ENCODE measurements around the gene NCAM2.

NCAM2 gene

GRCh38 chr21:21460979-21461378, 462.8 kb downstream of the NCAM2 start:
- no peak for DNase-seq (ENCODE audit: low read depth)

GRCh38 chr21:21463456-21463855, 465.2 kb downstream of the NCAM2 start:
- no peak for DNase-seq (ENCODE audit: low read depth)

- no peak for DNase-seq (ENCODE audit: low read depth)
These were observed 466.5 kb downstream of the NCAM2 start for GRCh38 chr21:21464684-21465083.

DNA sequence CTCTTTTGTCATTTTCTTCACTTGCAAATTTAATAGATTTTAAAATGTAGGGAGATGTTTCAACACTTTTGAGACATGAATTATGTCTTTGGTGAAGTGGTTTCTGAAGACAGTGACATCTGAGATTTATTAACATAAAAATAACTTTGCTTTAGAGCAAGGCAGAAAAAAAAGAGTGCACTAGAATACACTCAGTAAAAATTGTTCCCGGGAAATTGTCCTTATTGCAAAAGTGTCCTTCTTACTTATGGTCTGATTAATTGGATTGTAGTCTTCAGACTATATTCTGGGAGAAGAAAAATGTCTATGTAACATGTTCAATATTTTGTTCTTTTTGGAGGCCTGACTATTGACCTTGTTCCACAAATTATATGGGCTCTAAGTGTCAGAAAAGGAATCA, 468.5 kb downstream of the NCAM2 start:
- DNase-seq (ENCODE audit: low read depth), result no peak

DNA sequence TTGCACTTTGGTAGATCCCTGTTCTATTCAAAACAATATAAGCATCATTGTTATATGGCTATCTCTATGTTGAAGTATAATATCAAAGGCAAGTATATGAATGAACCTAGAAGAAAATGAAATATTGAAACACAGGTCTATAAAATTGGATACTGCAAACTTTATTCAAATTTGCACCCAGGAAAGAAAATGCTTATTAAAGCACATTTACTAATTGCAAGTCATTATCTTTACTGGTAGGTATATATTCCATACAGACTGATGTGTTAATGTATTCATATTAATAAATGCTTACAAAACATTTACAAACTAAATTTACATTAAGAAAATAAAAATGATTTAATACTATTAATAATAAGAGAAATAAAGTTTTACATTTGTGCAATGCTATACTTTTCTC, 469.8 kb downstream of the NCAM2 start:
- DNase-seq (ENCODE audit: low read depth), result no peak

- no peak for DNase-seq (ENCODE audit: low read depth)
These were observed 483.0 kb downstream of the NCAM2 start for GRCh38 chr21:21481239-21481638.

DNA sequence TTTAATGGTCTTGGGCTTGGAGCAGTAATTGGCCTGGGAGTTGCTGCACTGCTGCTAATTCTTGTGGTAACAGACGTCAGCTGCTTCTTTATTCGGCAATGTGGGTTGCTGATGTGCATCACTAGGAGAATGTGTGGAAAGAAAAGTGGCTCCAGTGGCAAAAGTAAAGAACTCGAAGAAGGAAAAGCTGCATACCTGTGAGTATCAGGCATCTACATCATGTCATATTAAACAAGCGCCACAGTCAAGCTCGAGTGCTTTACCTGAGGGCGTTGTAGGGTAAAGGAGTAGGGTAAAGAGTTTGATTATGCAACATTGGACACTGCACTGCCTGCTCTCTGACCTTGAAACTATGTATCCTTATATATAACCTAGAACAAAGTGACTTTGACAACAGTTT, 510.6 kb downstream of the NCAM2 start:
- no peak for DNase-seq (ENCODE audit: low read depth)

DNA sequence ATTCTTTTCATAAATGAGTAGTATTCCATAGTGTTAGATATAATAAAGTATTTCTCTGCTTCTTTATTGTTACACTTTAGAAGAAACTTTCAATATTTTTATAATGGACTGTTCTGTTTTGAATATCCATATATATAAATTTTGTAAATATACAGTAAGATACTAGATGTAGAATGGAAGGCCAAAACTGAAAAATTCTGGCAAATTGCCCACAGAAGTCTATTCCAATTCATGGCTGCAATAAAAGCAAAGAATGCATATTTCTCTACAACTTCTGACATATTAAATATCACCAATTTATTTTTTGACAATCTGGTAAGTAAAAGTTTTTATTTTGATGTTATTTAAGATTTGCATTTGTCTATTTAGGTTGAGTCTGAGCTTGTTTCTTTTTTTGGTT, 532.5 kb downstream of the NCAM2 start:
- no peak for DNase-seq (ENCODE audit: low read depth)

DNA sequence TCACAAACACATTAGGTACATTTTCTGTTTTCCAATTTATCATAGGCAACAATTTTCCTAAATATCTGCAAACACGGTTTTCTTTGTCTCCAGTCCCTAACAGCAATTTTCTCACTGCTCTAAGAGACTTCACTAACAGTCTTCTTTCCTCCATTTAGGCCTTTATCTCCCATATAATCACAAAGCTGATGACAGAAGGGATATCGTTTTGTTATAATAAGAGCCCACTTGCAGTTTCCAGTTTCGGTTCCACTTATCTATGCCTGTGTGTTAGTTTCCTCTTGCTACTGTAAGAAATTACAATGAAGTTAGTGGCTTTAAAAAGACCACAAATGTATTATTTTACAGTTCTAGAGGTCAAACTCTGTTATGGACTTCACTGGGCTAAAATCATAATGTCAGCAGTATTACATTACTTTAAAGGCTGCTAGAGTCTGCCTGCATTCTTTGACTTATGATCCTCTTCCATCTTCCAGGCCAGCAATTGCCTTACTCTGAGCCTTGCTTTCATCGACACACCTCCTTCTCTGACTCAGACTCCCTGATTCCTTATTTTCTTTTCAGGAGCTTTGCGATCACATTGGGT, 549.3 kb downstream of the NCAM2 start:
- no peak for DNase-seq (ENCODE audit: low read depth)

- DNase-seq (ENCODE audit: low read depth), result no peak
These were observed 561.3 kb downstream of the NCAM2 start for GRCh38 chr21:21559285-21560045.
